T-helper 1 cell treated with Interleukin-12 subunit alpha and Interleukin-12 subunit beta and Interleukin-4 antibody, amounts not matched to agents 30 ng/mL and 1 ng/mL, for 36 hours (primary cell): ENCODE results near the gene HFE. TPM values are rescaled to one million over a fixed set of nuclear protein-coding genes. Genes with fewer than 3 reads are reported as not detected.
"Not testable (repeated sequence)": the region's sequence is repeated elsewhere in the genome, so short reads cannot be mapped to it uniquely, and the experiment has no call there.

Experiments
- intact Hi-C: fragments of 100-400 bp; cut with micrococcal nuclease; formaldehyde crosslinking; loops from one replicate; pipeline ENCODE4 v1.15.1; 2024
- total RNA-seq: library from RNA; stranded (reverse); gene quantifications from 2 replicates; pipeline ENCODE4 v1.2.3, GENCODE V29; 2022

HFE gene
- total RNA-seq, 1 donor from 2014 or later, result 2.6 TPM

DNA sequence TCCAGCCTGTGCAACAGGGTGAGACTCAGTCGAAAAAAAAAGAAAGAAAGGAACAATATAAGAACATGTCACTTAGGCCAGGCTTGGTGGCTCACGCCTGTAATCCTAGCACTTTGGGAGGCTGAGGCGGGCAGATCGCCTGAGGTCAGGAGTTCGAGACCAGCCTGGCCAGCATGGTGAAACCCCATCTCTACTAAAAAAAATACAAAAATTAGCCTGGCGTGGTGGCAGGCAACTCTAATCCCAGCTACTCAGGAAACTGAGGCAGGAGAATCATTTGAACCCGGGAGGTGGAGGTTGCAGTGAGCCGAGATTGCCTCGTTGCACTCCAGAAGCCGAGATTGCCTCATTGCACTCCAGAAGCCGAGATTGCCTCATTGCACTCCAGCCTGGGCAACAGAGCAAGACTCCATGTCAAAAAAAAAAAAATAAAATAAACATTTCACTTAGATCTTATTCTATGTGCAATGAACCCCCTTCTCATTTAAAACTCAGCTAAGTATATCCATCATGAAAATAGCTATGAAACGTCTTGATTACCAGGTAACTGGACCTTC is 28.7 kb upstream of the HFE start:
- intact Hi-C loops, result loop anchor here (5.0 kb wide), 2 partner anchors 114 to 174 kb away; a partner anchor contains a TSS

DNA sequence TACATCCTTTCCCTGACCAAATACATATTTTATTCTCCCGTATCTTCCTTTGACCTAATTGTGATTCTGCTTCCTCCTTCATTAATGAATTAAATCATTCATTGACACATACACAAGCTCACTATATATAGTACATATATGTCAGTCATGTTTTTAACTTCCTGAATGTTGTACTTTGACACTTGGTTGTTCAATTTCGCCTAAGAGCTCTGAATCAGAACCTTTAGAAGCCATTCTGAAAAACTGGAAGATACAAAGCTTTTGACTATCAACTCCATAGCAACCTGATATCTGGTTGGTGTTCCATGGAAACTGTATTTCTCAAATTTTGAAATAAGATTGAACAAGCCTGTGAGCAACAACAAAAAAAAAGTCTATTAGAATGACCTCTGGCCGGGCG is 27.3 kb upstream of the HFE start:
- intact Hi-C loops, result loop anchor here (5.0 kb wide), 2 partner anchors 112 to 172 kb away; a partner anchor contains a TSS

DNA sequence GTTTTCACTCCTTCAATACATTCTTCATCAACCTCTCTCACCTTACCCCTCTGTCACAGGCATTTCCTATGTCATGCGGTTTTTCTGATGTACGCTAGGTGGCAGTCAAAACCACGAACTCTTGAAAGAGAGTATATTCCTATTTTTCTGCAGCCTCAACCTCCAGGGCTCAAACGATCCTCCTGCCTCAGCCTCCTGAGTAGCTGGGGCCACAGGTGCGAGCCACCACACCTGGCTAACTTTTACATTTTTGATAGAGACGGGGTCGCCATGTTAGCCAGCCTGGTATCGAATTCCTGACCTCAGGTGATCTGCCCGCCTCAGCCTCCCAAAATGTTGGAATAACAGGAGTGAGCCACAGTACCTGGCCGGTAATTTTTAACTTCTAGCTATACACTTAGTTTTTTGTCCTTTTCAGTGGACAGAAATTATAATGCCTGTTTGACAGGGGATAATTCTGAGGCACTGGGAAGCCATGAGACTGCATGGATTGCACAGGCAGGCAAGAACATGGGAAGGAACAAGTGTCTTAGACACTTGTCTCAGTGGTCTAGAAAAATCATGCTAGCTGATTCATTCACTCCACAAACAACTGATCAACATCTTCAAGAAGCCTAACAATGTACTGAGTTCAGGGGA is 22.5 kb upstream of the HFE start:
- intact Hi-C loops, result loop anchor here (1.0 to 2.0 kb wide), 4 partner anchors 8 to 92 kb away; a partner anchor contains a TSS

DNA sequence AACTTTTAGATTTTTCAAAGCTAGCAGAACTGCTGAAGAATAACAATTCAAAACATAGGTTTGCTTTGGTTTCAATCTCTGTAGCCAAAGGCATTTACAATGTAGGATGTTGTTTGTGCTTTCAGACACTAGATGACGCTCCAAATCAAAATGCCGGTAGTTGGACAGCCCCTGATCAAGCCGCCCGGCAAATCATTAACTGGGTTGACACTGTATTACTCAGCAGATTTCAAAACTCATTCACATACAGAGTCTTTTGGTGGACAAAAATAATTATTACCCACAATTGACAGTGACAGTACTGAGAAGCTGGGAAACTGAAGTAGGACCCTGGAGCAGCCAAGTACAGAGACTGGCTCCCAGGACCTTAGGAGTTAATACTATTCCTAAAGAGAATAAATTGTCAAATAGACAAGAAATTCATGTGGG is 21.3 kb upstream of the HFE start:
- intact Hi-C loops, result loop anchor here (1.0 to 2.0 kb wide), 2 partner anchors 20 to 91 kb away; a partner anchor contains a TSS

DNA sequence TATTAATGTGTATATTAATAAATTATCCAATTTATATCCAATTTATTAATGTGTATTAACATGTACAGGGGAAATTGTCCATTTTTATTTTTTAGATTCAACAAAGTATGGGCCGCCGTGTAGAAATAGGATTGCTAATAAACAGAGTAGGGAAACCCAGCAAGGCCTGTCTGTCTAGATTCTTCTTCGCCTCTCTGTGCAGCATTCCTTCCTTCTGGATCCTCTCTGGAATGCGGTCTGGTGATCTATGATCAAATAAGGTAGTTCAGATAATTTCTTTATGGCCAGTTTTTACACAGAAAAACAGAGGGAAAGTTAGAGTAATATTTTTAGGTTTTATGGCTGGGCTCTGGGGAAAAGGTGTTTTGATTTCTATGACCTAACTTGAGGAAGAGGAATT is 19.9 kb upstream of the HFE start:
- intact Hi-C loops, result no loop called here

DNA sequence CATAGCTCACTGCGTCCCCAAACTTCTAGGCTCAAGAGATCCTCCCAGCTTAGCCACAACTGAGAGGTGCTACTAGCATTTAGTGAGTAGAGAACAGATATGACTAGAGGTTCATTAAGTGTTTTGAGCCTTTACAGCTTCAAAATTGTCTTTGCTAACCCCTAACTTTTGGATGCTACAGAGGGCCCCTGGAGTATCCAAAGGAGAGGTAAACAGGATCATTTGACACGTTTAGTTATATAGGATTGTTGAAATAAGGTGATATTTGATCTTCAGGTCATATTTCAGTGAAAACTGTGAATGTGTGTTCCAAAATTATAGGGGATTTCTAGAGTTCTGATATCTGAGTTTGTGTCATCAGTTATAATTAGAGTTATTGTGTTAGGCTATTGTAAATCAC is 19.2 kb upstream of the HFE start:
- intact Hi-C loops, result no loop called here

DNA sequence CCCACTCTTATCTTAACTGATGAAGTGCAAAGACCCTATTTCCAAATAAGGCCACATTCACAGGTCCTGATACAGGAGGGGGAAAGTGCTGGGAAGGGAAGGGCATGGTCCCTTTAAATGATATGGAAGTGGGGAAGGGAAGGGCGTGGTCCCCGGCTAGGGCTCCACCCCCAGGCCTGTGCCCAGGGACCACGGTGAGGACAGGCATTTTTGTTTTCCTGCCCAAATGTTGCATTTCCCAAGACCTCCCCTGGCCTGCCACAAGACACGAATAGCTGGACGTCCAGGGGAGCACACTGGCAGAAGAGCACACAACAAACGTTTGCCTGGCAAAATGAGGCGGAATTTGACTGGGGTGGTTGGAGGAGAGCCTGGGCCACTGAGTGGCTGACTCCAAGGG is 16.1 kb upstream of the HFE start:
- intact Hi-C loops, result no loop called here

DNA sequence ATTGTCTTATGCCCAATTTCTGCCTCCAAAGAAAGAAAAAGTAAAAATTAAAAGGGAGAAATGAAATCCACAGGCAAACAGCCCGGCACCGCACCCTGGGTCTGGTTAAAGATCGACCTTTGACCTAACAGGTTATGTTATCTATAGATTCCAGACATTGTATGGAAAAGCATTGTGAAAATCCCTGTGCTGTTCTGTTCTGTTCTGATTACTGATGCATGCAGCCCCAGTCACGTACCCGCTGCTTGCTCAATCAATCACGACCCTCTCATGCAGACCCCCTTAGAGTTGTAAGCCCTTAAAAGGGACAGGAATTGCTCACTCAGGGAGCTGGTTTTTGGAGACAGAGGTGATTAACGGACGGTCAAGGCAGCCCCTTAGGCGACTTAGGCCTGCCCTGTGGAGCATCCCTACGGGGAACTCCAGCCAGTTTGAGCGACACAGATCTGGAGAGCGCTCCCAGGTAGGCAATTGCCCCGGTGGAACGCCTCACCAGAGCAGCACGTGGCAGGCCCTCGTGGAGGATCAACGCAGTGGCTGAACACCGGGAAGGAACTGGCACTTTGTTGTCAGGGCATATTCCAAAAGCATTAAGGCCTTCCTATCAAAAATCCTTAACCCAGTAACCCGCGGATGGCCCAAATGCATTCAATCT is 12.0 kb upstream of the HFE start:
- intact Hi-C loops, result no loop called here

DNA sequence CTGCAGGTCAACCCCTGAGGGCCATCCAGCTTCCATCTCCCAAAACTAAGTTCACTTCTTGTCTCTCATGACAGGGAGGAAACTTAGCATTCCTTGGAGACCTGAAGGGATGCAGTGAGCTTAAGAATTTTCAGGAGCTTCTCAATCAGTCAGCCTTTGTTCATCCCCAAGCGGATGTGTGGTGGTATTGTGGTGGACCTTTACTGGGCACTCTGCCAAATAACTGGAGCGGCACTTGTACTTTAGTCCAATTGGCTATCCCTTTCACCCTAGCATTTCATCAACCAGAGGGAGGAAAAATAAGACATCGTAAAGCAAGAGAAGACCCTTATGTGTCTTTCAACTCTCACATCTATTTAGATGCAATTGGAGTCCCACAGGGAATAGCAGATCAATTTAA is 9.2 kb upstream of the HFE start:
- intact Hi-C loops, result not testable (repeated sequence)

DNA sequence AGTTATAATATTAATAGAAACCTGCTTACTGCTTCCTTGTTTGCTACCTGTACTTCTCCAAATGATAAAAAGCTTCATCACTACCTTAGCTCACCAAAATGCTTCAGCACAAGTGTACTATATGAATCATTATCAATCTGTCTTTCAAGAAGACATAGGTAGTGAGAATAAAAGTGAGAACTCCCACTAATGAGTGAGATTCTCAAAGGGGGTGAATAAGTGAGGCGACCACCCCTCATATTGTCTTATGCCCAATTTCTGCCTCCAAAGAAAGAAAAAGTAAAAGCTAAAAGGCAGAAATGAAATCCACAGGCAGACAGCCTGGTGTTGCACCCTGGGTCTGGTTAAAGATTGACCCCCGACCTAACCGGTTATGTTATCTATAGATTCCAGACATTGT is 6.1 kb upstream of the HFE start:
- intact Hi-C loops, result not testable (repeated sequence)

DNA sequence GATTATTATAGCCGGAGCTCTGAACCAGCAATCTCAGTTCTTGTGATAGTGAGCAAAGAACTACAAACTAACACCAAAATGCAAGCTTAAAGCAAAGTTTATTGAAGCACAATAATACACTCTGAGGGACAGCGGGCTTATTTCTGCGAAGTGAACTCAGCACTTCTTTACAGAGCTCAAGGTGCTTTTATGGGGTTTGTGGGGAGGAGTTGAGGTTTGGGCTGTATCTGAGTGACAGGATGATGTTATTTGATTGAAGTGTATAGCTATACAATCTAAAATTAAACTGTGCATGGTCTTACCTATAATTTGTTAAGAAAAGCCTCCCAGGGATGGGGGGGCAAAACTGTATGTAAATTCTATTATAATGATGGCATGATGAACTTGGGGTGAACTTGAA is 1.0 kb upstream of the HFE start:
- intact Hi-C loops, result loop anchor here (1.0 to 2.0 kb wide), 4 partner anchors 11 to 41 kb away; a partner anchor contains a TSS

DNA sequence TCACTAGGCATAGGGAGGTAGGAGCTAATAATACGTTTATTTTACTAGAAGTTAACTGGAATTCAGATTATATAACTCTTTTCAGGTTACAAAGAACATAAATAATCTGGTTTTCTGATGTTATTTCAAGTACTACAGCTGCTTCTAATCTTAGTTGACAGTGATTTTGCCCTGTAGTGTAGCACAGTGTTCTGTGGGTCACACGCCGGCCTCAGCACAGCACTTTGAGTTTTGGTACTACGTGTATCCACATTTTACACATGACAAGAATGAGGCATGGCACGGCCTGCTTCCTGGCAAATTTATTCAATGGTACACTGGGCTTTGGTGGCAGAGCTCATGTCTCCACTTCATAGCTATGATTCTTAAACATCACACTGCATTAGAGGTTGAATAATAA is 1.1 kb downstream of the HFE start:
- intact Hi-C loops, result no loop called here

DNA sequence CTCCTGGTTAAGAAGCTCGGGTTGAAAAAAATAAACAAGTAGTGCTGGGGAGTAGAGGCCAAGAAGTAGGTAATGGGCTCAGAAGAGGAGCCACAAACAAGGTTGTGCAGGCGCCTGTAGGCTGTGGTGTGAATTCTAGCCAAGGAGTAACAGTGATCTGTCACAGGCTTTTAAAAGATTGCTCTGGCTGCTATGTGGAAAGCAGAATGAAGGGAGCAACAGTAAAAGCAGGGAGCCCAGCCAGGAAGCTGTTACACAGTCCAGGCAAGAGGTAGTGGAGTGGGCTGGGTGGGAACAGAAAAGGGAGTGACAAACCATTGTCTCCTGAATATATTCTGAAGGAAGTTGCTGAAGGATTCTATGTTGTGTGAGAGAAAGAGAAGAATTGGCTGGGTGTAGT is 2.0 kb downstream of the HFE start:
- intact Hi-C loops, result no loop called here

DNA sequence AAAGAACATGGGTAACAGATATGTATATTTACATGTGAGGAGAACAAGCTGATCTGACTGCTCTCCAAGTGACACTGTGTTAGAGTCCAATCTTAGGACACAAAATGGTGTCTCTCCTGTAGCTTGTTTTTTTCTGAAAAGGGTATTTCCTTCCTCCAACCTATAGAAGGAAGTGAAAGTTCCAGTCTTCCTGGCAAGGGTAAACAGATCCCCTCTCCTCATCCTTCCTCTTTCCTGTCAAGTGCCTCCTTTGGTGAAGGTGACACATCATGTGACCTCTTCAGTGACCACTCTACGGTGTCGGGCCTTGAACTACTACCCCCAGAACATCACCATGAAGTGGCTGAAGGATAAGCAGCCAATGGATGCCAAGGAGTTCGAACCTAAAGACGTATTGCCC is 5.2 kb downstream of the HFE start:
- intact Hi-C loops, result no loop called here

DNA sequence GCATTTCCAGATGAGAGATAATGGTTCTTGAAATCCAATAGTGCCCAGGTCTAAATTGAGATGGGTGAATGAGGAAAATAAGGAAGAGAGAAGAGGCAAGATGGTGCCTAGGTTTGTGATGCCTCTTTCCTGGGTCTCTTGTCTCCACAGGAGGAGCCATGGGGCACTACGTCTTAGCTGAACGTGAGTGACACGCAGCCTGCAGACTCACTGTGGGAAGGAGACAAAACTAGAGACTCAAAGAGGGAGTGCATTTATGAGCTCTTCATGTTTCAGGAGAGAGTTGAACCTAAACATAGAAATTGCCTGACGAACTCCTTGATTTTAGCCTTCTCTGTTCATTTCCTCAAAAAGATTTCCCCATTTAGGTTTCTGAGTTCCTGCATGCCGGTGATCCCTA is 6.8 kb downstream of the HFE start:
- intact Hi-C loops, result no loop called here

DNA sequence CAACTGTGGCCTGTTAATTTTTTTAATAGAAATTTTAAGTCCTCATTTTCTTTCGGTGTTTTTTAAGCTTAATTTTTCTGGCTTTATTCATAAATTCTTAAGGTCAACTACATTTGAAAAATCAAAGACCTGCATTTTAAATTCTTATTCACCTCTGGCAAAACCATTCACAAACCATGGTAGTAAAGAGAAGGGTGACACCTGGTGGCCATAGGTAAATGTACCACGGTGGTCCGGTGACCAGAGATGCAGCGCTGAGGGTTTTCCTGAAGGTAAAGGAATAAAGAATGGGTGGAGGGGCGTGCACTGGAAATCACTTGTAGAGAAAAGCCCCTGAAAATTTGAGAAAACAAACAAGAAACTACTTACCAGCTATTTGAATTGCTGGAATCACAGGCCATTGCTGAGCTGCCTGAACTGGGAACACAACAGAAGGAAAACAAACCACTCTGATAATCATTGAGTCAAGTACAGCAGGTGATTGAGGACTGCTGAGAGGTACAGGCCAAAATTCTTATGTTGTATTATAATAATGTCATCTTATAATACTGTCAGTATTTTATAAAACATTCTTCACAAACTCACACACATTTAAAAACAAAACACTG is 10.1 kb downstream of the HFE start:
- intact Hi-C loops, result loop anchor here (1.0 kb wide), 3 partner anchors 11 to 71 kb away; no protein-coding TSS in a partner anchor

DNA sequence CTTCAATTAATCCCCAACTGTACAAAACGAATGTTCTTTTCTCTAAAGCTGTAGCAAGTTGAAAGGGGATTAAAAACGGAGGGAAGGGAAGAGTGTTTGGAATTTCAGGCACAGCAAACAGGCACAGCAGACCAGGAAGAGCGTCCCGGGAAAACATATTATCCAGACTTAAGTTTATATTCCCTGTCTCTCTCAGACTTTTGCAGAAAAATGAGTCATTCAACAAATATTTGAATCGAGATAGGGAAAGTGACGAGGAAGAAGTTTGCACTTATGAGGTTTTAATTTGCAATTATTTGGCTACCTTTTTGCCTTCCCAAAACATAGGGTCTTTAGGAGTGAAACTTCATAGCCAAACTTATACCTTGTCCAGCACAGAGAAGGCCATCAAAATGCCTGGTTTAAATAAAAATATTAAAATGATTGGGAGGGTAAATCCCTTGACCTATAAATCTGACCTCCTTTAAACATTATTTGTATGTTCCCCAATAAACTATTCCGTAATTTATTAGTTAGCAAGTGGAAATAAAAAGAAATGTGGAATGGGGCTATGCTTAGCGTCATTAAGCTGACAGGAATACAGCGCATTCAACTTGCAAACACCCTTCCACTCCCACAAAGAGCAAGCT is 16.0 kb downstream of the HFE start:
- intact Hi-C loops, result loop anchor here (1.0 to 5.0 kb wide), 8 partner anchors 16 to 1735 kb away; partner anchors contain the start of gene HFE

DNA sequence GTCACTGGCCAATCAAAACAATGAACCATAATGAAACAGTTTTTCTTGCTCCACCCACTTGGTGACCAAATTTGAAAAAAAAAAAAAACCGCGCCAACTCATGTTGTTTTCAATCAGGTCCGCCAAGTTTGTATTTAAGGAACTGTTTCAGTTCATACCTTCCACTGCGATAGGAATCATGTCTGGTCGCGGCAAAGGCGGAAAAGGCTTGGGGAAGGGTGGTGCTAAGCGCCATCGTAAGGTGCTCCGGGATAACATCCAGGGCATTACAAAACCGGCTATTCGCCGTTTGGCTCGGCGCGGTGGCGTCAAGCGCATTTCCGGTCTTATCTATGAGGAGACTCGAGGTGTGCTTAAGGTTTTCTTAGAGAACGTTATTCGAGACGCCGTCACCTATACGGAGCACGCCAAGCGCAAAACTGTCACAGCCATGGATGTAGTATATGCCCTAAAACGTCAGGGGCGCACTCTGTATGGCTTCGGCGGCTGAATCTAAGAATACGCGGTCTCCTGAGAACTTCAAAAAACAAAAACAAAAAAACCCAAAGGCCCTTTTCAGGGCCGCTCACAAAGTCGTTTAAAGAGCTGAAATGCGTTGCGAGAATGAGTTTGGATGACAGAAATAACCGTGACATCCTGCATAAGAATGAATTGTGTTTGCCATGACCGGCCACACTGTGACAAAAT is 16.7 kb downstream of the HFE start:
- intact Hi-C loops, result loop anchor here (1.0 to 5.0 kb wide), 13 partner anchors 17 to 1734 kb away; partner anchors contain the start of gene HFE

DNA sequence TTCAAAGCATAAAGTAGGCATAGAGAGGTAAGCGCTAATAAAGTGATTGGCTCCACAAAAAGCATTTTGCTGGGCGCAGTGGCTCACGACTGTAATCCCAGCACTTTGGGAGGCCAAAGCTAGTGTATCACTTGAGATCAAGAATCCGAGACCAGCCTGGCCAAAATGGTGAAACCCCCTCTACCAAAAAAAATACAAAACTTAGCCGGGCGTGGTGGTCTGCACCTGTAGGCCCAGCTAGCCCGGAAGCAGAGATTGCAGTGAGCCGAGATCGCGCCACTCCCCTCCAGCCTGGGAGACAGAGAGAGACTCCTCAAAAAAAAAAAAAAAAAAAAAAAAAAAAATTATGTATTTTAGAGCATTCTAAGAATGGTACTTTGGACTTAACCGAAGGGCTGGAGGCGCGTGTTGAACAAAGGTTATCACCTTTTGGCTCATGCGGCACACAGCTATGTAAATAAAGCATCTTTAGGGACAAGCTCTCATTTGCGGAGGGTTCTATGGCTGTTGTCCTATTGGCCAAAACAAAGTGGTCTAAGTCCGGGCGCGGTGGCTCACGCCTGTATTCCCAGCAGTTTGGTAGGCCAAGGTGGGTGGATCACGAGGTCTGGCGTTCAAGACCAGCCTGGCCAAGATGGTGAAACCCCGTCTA is 17.4 kb downstream of the HFE start:
- intact Hi-C loops, result loop anchor here (1.0 to 5.0 kb wide), 7 partner anchors 18 to 1713 kb away; a partner anchor contains a TSS

DNA sequence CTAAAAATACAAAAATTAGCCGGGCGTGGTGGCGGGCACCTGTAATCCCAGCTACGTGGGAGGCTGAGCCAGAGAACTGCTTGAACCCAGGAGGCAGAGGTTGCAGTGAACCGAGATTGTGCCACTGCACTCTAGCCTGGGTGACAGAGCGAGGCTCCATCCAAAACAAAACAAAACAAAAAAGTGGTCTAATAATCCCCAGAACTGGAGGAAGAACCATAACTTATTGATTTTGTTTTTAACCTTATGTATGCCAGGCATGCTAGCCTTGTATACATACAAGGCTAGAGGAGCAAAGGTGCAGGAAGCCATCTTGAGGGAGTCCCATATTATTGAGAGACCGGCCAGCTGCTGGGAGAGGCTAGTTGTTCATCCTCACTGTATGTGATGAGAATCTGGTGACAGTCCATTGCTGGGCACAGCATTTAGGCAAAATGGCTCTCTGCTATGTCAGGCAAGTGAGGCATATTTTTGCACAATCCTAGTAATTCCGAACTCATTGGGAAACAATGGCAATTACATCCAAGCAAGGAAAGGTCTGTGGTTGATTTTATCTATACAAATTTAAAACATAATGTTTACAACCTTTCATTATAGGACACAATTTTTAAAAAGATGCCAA is 18.0 kb downstream of the HFE start:
- intact Hi-C loops, result no loop called here
